Measurements from ENCODE around the gene ZFAND3. TPM values are rescaled to one million over a fixed set of nuclear protein-coding genes. Genes with fewer than 3 reads are reported as not detected.
A peak's percentile ranks its signal among the peaks of the same experiment; 100 is the strongest.

Gene ZFAND3
- total RNA-seq, 4 donors from 2014 or later: 45.0 to 55.2 (median 49.5) TPM

- Histone ChIP-seq H3K4me3 (no peak overlapping the region), H3K36me3 (no peaks in the 10 kb centered on the region), H3K27ac (no peak overlapping the region), H3K9me3 (no peaks in the 10 kb centered on the region), H3K4me1 (peaks cover 32 to 40% of the 10 kb centered on the region in 2 donors), H3K27me3 (no peaks in the 10 kb centered on the region)
- TF ChIP-seq POLR2A (IDR thresholded peaks at IDR 0.05): no peak
- no peak for TF ChIP-seq CTCF (IDR thresholded peaks at IDR 0.05 in 4 of 5, conservative IDR thresholded peaks at IDR 0.05 in 1 of 5)
- DNase-seq: no peak
- intact Hi-C loops (cut with DNase I; ENCODE audit: low total_unique reads) (loop anchor here (10.0 kb wide), 2 partner anchors 372 to 508 kb away; no protein-coding TSS in a partner anchor), in situ Hi-C loops (cut with MboI; ENCODE audit: low sequenced_read_pairs in 4 of 4) (loop anchor here (10.0 to 25.0 kb wide), 4 partner anchors 212 to 702 kb away; no protein-coding TSS in a partner anchor)
- ATAC-seq: no peak
These were observed 26.5 kb upstream of the ZFAND3 start for GRCh38 chr6:37793067-37793466.

GRCh38 chr6:37794825-37795224 is 24.7 kb upstream of the ZFAND3 start:
- H3K9me3 ChIP-seq: no peaks in the 10 kb centered on the region
- H3K27ac ChIP-seq: peak overlapping the region; percentile 72 to 93 (median 86)
- DNase-seq: peak; percentile 74 to 84
- no peak overlapping the region for H3K4me3 ChIP-seq
- ATAC-seq: peak; percentile 81
- H3K36me3 ChIP-seq: no peaks in the 10 kb centered on the region
- in situ Hi-C loops (cut with MboI; ENCODE audit: low sequenced_read_pairs in 4 of 4): loop anchor here (10.0 to 25.0 kb wide), 4 partner anchors 210 to 700 kb away; no protein-coding TSS in a partner anchor
- TF ChIP-seq CTCF (IDR thresholded peaks at IDR 0.05 in 4 of 5, conservative IDR thresholded peaks at IDR 0.05 in 1 of 5) (no peak), POLR2A (IDR thresholded peaks at IDR 0.05) (peak in 1 of 2 donors; percentile 51)
- intact Hi-C loops (cut with DNase I; ENCODE audit: low total_unique reads): loop anchor here (10.0 kb wide), 2 partner anchors 370 to 510 kb away; no protein-coding TSS in a partner anchor
- H3K27me3 ChIP-seq: no peaks in the 10 kb centered on the region
- H3K4me1 ChIP-seq: peaks cover 32 to 54% of the 10 kb centered on the region in 2 donors

- Histone ChIP-seq H3K4me1 (peaks cover 17 to 41% of the 10 kb centered on the region in 2 donors), H3K27me3 (no peaks in the 10 kb centered on the region), H3K36me3 (no peaks in the 10 kb centered on the region), H3K27ac (peak overlapping the region in 3 of 4 donors; percentile 37 to 65 (median 51)), H3K4me3 (no peak overlapping the region), H3K9me3 (no peaks in the 10 kb centered on the region)
- no peak for DNase-seq
- TF ChIP-seq POLR2A (IDR thresholded peaks at IDR 0.05) (peak in 1 of 2 donors; percentile 34), CTCF (IDR thresholded peaks at IDR 0.05 in 4 of 5, conservative IDR thresholded peaks at IDR 0.05 in 1 of 5) (no peak)
- intact Hi-C loops (cut with DNase I; ENCODE audit: low total_unique reads) (loop anchor here (10.0 kb wide), 2 partner anchors 366 to 514 kb away; no protein-coding TSS in a partner anchor), in situ Hi-C loops (cut with MboI; ENCODE audit: low sequenced_read_pairs in 4 of 4) (loop anchor here (10.0 to 25.0 kb wide), 4 partner anchors 206 to 696 kb away; no protein-coding TSS in a partner anchor)
- no peak for ATAC-seq
These were observed 20.9 kb upstream of the ZFAND3 start for GRCh38 chr6:37798436-37799262.

- intact Hi-C loops (cut with DNase I; ENCODE audit: low total_unique reads) (loop anchor here (10.0 kb wide), 2 partner anchors 366 to 514 kb away; no protein-coding TSS in a partner anchor), in situ Hi-C loops (cut with MboI; ENCODE audit: low sequenced_read_pairs in 4 of 4) (loop anchor here (10.0 to 25.0 kb wide), 4 partner anchors 206 to 696 kb away; no protein-coding TSS in a partner anchor)
- Histone ChIP-seq H3K9me3 (no peaks in the 10 kb centered on the region), H3K27ac (peak overlapping the region in 2 of 4 donors; percentile 51 to 65), H3K36me3 (no peaks in the 10 kb centered on the region), H3K4me1 (peaks cover 12 to 38% of the 10 kb centered on the region in 2 donors), H3K4me3 (no peak overlapping the region), H3K27me3 (no peaks in the 10 kb centered on the region)
- no peak for TF ChIP-seq POLR2A (IDR thresholded peaks at IDR 0.05)
- TF ChIP-seq CTCF (IDR thresholded peaks at IDR 0.05 in 4 of 5, conservative IDR thresholded peaks at IDR 0.05 in 1 of 5): no peak
- peak in 1 of 2 donors; percentile 31 for ATAC-seq
- DNase-seq: no peak
These were observed 20.3 kb upstream of the ZFAND3 start for GRCh38 chr6:37799263-37799644.

All from gastrocnemius medialis (tissue), 4 donors.